Mesenchymal stem cell (in vitro differentiated cells and primary cell): ENCODE measurements around the gene VASH1.
A peak's percentile ranks its signal among the peaks of the same experiment; 100 is the strongest.

ENCODE experiments used
- DNase-seq: peaks from one replicate; pipeline ENCODE4 v3.0.0-alpha.2; 2013
- H2AFZ ChIP-seq: one replicate; pipeline ENCODE4 v1.6.1; 2013; ENCODE audit warnings: low read depth, mild to moderate bottlenecking, control low read depth, inconsistent platforms, low read length, moderate library complexity
- H2AK5ac ChIP-seq: 2 replicates; pipeline ENCODE4 v1.6.1; 2013; ENCODE audit warnings: low read length, moderate library complexity, mild to moderate bottlenecking, inconsistent platforms; ENCODE audit not compliant: severe bottlenecking
- H2BK120ac ChIP-seq: one replicate; pipeline ENCODE4 v1.6.1; 2013; ENCODE audit warnings: low read depth, mild to moderate bottlenecking, inconsistent platforms, low read length, moderate library complexity
- H2BK12ac ChIP-seq, 2 experiments: one replicate each; pipeline ENCODE4 v1.6.1; 2013; ENCODE audit warnings: inconsistent platforms in 2 of 2, low read length in 2 of 2, mild to moderate bottlenecking in 2 of 2, moderate library complexity in 2 of 2, control low read depth in 1 of 2
- H2BK15ac ChIP-seq: one replicate; pipeline ENCODE4 v1.6.1; 2013; ENCODE audit warnings: mild to moderate bottlenecking, low read depth, inconsistent platforms; ENCODE audit not compliant: poor library complexity, severe bottlenecking
- H2BK5ac ChIP-seq: 2 replicates; pipeline ENCODE4 v1.6.1; 2013; ENCODE audit warnings: low read depth, mild to moderate bottlenecking, low read length, control low read depth, inconsistent platforms; ENCODE audit not compliant: poor library complexity, severe bottlenecking
- H3K14ac ChIP-seq, 2 experiments: one replicate each; pipeline ENCODE4 v1.6.1; 2013; ENCODE audit warnings: inconsistent platforms in 2 of 2, low read length in 2 of 2, control low read depth in 1 of 2, mild to moderate bottlenecking in 1 of 2, moderate library complexity in 1 of 2
- H3K18ac ChIP-seq, 2 experiments: one replicate each; pipeline ENCODE4 v1.6.1; 2013; ENCODE audit warnings: inconsistent platforms in 2 of 2, low read length in 2 of 2, control low read depth in 1 of 2, low read depth in 1 of 2, mild to moderate bottlenecking in 1 of 2
- H3K23ac ChIP-seq, 2 experiments: one replicate each; pipeline ENCODE4 v1.6.1; 2013; ENCODE audit warnings: inconsistent platforms in 2 of 2, low read length in 2 of 2, mild to moderate bottlenecking in 2 of 2, moderate library complexity in 2 of 2, control low read depth in 1 of 2
- H3K27ac ChIP-seq: 2 replicates; pipeline ENCODE4 v1.5.1; 2013; ENCODE audit warnings: mild to moderate bottlenecking, moderate library complexity, low read length, control low read depth, inconsistent platforms; ENCODE audit not compliant: poor library complexity, severe bottlenecking
- H3K27me3 ChIP-seq, 2 experiments: 2 replicates each; pipeline versions ENCODE4 v1.6.1 to v1.7.0; 2013; ENCODE audit warnings: low read length in 2 of 2, mild to moderate bottlenecking in 2 of 2, moderate library complexity in 2 of 2, control low read depth in 1 of 2, inconsistent platforms in 1 of 2; ENCODE audit not compliant: control insufficient read depth in 1 of 2, insufficient read depth in 1 of 2
- H3K36me3 ChIP-seq, 2 experiments: 2 replicates each; pipeline versions ENCODE4 v1.6.1 to v1.7.0; 2013; ENCODE audit warnings: low read length in 2 of 2, control low read depth in 1 of 2, inconsistent platforms in 1 of 2, low read depth in 1 of 2, mild to moderate bottlenecking in 1 of 2; ENCODE audit not compliant: insufficient read depth in 2 of 2, control insufficient read depth in 1 of 2
- H3K4ac ChIP-seq, 2 experiments: one replicate each; pipeline ENCODE4 v1.6.1; 2013; ENCODE audit warnings: inconsistent platforms in 2 of 2, low read length in 2 of 2, mild to moderate bottlenecking in 2 of 2, moderate library complexity in 2 of 2, control low read depth in 1 of 2, low read depth in 1 of 2
- H3K4me1 ChIP-seq: 2 replicates; pipeline ENCODE4 v1.6.1; 2013; ENCODE audit warnings: low read depth, low read length, control low read depth; ENCODE audit not compliant: control insufficient read depth, insufficient read depth
- H3K4me2 ChIP-seq: 2 replicates; pipeline ENCODE4 v1.6.1; 2013; ENCODE audit warnings: low read length, mild to moderate bottlenecking, inconsistent platforms; ENCODE audit not compliant: poor library complexity, severe bottlenecking
- H3K4me3 ChIP-seq, 2 experiments: 2 replicates each; pipeline versions ENCODE4 v1.5.1 to v1.7.0; 2013; ENCODE audit warnings: low read length in 2 of 2, mild to moderate bottlenecking in 2 of 2, control low read depth in 1 of 2, low read depth in 1 of 2; ENCODE audit not compliant: insufficient read depth in 1 of 2
- H3K79me1 ChIP-seq: replicated peaks from 2 replicates; pipeline ENCODE4 v1.6.1; 2013; ENCODE audit warnings: mild to moderate bottlenecking, control low read depth, low read length, inconsistent platforms; ENCODE audit not compliant: poor library complexity, severe bottlenecking
- H3K9ac ChIP-seq: 2 replicates; pipeline ENCODE4 v1.7.0; 2013; ENCODE audit warnings: mild to moderate bottlenecking, low read length, moderate library complexity
- H3K9me3 ChIP-seq: 2 replicates; pipeline ENCODE4 v1.7.0; 2013; ENCODE audit warnings: mild to moderate bottlenecking, low read length; ENCODE audit not compliant: control insufficient read depth
- H4K8ac ChIP-seq: one replicate; pipeline ENCODE4 v1.6.1; 2013; ENCODE audit warnings: inconsistent platforms, mild to moderate bottlenecking, low read length, moderate library complexity
- H4K91ac ChIP-seq: one replicate; pipeline ENCODE4 v1.6.1; 2013; ENCODE audit warnings: mild to moderate bottlenecking, low read length, inconsistent platforms
- whole genome bisulfite sequencing: methylation state at CpG from one replicate; pipeline ENCODE4 v1.1.7; 2013; ENCODE audit warnings: mixed read lengths; 5-methylcytosine and 5-hydroxymethylcytosine counted together

VASH1 gene

GRCh38 chr14:76773956-76774820 lies 12.9 kb downstream of the VASH1 start:
- H2BK12ac ChIP-seq, result peak overlapping the region; percentile 91 to 97
- peak overlapping the region; percentile 60 for H2AK5ac ChIP-seq
- no peak overlapping the region for H3K27ac ChIP-seq
- H3K23ac ChIP-seq, result peak overlapping the region in 1 of 2 experiments; percentile 77
- H4K8ac ChIP-seq, result peak overlapping the region; percentile 96
- H3K18ac ChIP-seq, result peak overlapping the region; percentile 96 to 97
- H3K4me2 ChIP-seq, result no peak overlapping the region
- WGBS, result 93% methylated on average over 16 of the region's 18 CpGs
- H4K91ac ChIP-seq, result peak overlapping the region; percentile 99
- peak overlapping the region; percentile 93 to 95 for H3K4ac ChIP-seq
- H2BK120ac ChIP-seq, result peak overlapping the region; percentile 88
- no peak overlapping the region for H2AFZ ChIP-seq
- H3K9me3 ChIP-seq, result no peaks in the 10 kb centered on the region
- H3K9ac ChIP-seq, result no peak overlapping the region
- H3K14ac ChIP-seq, result peak overlapping the region in 1 of 2 experiments; percentile 93
- no peak overlapping the region for H2BK5ac ChIP-seq
- no peak overlapping the region for H3K4me3 ChIP-seq
- H3K27me3 ChIP-seq, result no peaks in the 10 kb centered on the region
- H3K79me1 ChIP-seq, result no peaks in the 10 kb centered on the region
- peaks cover 31% of the 10 kb centered on the region for H3K4me1 ChIP-seq
- peaks cover 0 to 21% of the 10 kb centered on the region in 2 experiments for H3K36me3 ChIP-seq
- H2BK15ac ChIP-seq, result peak overlapping the region; percentile 96
- DNase-seq, result no peak

GRCh38 chr14:76774821-76775694 lies 13.8 kb downstream of the VASH1 start:
- H3K27ac ChIP-seq, result no peak overlapping the region
- WGBS, result 94% methylated on average over 22 of the region's 22 CpGs
- peak overlapping the region; percentile 14 to 28 for H3K18ac ChIP-seq
- H3K9ac ChIP-seq, result no peak overlapping the region
- peaks cover 0 to 26% of the 10 kb centered on the region in 2 experiments for H3K36me3 ChIP-seq
- H4K91ac ChIP-seq, result peak overlapping the region; percentile 81
- H3K14ac ChIP-seq, result no peak overlapping the region
- H2BK5ac ChIP-seq, result no peak overlapping the region
- peak overlapping the region; percentile 64 for H4K8ac ChIP-seq
- no peak overlapping the region for H2AK5ac ChIP-seq
- peak overlapping the region in 1 of 2 experiments; percentile 10 for H3K4me3 ChIP-seq
- no peak for DNase-seq
- no peaks in the 10 kb centered on the region for H3K27me3 ChIP-seq
- H3K4me1 ChIP-seq, result peaks cover 31% of the 10 kb centered on the region
- no peak overlapping the region for H3K4me2 ChIP-seq
- no peaks in the 10 kb centered on the region for H3K9me3 ChIP-seq
- peak overlapping the region; percentile 24 to 47 for H3K4ac ChIP-seq
- H2BK15ac ChIP-seq, result peak overlapping the region; percentile 44
- H2BK12ac ChIP-seq, result peak overlapping the region; percentile 50 to 91
- no peak overlapping the region for H2BK120ac ChIP-seq
- no peaks in the 10 kb centered on the region for H3K79me1 ChIP-seq
- H3K23ac ChIP-seq, result peak overlapping the region in 1 of 2 experiments; percentile 57
- no peak overlapping the region for H2AFZ ChIP-seq

- WGBS, result 96% methylated on average over 53 of the region's 54 CpGs
- H3K4me2 ChIP-seq, result no peak overlapping the region
- no peaks in the 10 kb centered on the region for H3K27me3 ChIP-seq
Measured at GRCh38 chr14:76775695-76776427, 14.6 kb downstream of the VASH1 start.

More at GRCh38 chr14:76775695-76776427, 14.6 kb downstream of the VASH1 start:
- Histone ChIP-seq H3K36me3 (peaks cover 3 to 29% of the 10 kb centered on the region in 2 experiments), H3K14ac (no peak overlapping the region), H3K4ac (no peak overlapping the region), H3K23ac (no peak overlapping the region), H2BK5ac (no peak overlapping the region), H3K4me1 (peaks cover 31% of the 10 kb centered on the region), H3K4me3 (no peak overlapping the region), H3K9me3 (no peaks in the 10 kb centered on the region), H3K79me1 (no peaks in the 10 kb centered on the region), H4K8ac (no peak overlapping the region), H2AK5ac (no peak overlapping the region), H2BK15ac (no peak overlapping the region), H2AFZ (no peak overlapping the region), H3K27ac (no peak overlapping the region), H3K9ac (no peak overlapping the region), H3K18ac (peak overlapping the region in 1 of 2 experiments; percentile 22), H4K91ac (no peak overlapping the region), H2BK120ac (no peak overlapping the region), H2BK12ac (peak overlapping the region in 1 of 2 experiments; percentile 65)
- no peak for DNase-seq
